22Rv1 (cell line): Measurements from ENCODE around the gene SCNN1A.

Experiments
- H3K27ac ChIP-seq: fragments of 450-650 bp; 2 replicates; pipeline ENCODE4 v1.5.1; 2017
- ZFX ChIP-seq: fragments of 450-650 bp; IDR thresholded peaks from 2 replicates; pipeline ENCODE4 v1.6.1; 2017; ENCODE audit warnings: antibody characterized with exemption, borderline replicate concordance
- TF ChIP-seq, protein P1 (sequence below): fragments of 450-650 bp; IDR thresholded peaks from 2 replicates; pipeline ENCODE4 v1.5.1; 2017; ENCODE audit warnings: mild to moderate bottlenecking

The SCNN1A gene

DNA sequence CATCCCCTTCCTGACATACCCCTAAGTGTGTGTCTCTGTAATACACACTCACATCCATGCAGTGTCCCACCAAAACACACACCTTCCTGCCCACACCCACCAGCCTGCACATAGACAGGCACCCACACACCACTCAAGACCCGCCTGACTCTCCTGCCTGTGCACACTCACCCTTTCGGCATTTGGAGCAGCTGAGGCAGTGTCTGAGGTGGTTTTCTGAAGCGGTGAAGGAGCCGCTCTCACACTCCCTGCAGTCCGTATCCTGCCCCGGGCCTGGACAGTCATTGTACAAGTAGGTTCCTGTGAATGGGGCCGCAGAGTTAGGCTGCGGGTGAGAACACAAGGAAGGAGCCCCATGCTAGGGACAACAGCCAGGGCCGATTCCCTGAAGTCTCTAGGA is 41.8 kb downstream of the SCNN1A start:
- TF ChIP-seq, protein P1, sequence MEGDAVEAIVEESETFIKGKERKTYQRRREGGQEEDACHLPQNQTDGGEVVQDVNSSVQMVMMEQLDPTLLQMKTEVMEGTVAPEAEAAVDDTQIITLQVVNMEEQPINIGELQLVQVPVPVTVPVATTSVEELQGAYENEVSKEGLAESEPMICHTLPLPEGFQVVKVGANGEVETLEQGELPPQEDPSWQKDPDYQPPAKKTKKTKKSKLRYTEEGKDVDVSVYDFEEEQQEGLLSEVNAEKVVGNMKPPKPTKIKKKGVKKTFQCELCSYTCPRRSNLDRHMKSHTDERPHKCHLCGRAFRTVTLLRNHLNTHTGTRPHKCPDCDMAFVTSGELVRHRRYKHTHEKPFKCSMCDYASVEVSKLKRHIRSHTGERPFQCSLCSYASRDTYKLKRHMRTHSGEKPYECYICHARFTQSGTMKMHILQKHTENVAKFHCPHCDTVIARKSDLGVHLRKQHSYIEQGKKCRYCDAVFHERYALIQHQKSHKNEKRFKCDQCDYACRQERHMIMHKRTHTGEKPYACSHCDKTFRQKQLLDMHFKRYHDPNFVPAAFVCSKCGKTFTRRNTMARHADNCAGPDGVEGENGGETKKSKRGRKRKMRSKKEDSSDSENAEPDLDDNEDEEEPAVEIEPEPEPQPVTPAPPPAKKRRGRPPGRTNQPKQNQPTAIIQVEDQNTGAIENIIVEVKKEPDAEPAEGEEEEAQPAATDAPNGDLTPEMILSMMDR, result no peak
- no peak for TF ChIP-seq ZFX
- peak overlapping the region; percentile 100 for H3K27ac ChIP-seq

DNA sequence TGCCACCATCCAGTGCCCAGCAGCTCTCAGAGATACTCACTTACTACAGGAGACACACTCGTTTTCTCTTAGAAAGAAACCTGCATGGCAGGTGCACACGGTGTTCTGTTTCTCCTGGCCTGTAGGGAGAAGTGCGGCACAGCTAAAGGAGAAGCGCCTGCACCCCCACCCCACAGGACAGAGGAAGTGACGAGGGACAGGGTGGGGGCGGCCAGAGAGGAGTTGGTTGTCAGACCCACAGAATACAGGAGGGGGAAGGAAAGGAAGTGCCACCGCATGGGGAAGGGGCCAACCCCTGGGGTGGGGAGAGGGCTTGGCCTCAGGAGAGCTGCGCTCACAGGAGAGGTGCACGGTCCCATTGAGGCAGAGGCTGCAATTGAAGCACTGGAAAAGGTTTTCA is 42.3 kb downstream of the SCNN1A start:
- H3K27ac ChIP-seq, result peak overlapping the region; percentile 100
- TF ChIP-seq, protein P1, result no peak
- no peak for TF ChIP-seq ZFX

DNA sequence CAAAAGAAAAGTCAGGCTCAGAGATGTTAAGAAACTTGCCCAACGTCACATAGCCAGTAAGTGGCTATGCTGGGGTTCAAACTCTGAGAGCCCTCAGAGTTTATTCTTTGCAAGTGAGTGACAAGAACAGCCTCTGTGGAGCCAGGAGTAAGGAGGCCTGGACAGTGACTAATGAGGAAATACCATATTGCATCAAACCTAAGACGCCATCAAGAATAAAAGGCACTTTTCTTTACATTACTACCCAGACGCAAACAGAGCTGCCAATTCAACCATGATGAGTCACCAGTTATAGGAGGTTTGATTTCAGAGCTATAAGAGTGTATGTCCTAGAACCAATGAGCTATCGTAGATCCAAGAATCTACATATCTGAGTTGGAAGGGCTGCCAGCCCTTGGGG is 42.9 kb downstream of the SCNN1A start:
- TF ChIP-seq, protein P1, result no peak
- no peak for TF ChIP-seq ZFX
- peak overlapping the region; percentile 100 for H3K27ac ChIP-seq

DNA sequence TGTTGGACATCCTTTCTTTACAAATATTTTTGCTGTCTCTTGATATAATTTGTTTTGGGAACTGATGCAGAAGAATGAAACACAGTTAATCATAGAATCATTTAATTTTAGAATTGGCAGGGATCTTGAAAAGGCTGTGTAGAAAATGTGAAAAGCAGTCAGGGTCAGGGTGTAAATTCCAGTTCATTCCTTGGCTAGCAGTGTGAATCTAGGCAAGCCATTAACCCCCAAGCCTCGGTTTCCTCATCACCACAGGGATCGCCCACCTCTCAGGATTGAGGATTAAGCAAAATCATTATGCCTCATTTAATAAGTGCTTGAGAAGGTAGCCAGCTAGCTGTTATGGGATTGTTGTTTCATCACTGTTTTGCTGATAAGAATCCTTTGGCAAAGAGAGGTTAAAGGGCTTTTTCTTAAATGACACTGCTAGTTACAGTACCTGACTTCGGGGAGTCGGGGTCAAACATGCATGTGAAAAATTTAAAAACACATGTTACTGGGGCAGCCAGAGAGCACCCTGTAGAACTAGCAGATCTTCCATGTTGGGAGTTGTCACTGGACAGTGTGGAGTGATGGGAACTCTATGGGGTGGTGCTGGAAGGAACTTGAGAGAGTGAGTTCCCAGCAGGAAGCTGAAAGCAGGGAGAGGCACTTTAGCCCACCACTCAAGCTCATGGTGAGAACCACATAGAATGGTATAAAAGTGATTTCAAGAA is 44.2 kb downstream of the SCNN1A start:
- peak overlapping the region; percentile 100 for H3K27ac ChIP-seq
- no peak for TF ChIP-seq ZFX
- TF ChIP-seq, protein P1, result no peak

DNA sequence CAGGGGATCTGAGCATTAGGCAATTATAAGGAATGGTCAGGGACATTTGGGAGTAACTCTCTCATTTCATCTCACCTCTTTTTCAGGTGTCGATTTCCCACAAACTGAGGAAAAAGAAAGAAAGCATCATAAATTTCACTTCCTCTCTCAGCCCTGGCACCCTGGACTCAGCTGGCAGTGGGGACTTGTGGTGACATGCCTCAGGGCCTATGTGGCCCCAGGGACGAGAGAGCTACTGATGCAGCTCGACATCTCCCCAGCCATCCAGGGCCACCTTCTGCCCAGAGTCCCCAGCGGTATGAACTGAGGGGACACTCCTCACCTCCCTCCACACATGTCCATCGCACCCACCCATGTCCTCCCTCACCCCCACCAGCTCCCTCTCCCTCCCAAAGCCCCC is 45.2 kb downstream of the SCNN1A start:
- H3K27ac ChIP-seq, result peak overlapping the region; percentile 100; the same call in 1 of the 2 replicates
- TF ChIP-seq, protein P1, result no peak
- TF ChIP-seq ZFX, result no peak

DNA sequence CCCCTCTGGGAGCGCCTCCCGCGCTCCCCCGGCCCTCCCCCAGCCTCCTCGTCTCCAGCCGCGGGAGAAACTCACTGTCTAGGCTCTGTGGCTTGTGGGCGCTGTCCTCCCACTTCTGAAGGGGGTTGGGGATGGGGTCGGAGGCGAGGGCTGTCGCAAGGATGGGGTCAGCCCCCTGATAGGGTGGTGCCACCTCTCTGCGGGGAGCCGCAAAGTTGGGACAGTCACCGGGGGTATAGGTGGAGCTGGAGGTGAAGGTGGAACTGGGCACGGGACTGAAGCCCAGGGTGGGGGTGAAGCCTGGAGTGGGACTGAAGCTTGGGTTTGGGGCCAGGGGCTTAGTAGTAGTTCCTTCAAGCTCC is 45.7 kb downstream of the SCNN1A start:
- TF ChIP-seq, protein P1, result no peak
- TF ChIP-seq ZFX, result no peak
- H3K27ac ChIP-seq, result 0 out of 2 replicates have a peak overlapping the region, but pooled peaks have one; percentile 100

DNA sequence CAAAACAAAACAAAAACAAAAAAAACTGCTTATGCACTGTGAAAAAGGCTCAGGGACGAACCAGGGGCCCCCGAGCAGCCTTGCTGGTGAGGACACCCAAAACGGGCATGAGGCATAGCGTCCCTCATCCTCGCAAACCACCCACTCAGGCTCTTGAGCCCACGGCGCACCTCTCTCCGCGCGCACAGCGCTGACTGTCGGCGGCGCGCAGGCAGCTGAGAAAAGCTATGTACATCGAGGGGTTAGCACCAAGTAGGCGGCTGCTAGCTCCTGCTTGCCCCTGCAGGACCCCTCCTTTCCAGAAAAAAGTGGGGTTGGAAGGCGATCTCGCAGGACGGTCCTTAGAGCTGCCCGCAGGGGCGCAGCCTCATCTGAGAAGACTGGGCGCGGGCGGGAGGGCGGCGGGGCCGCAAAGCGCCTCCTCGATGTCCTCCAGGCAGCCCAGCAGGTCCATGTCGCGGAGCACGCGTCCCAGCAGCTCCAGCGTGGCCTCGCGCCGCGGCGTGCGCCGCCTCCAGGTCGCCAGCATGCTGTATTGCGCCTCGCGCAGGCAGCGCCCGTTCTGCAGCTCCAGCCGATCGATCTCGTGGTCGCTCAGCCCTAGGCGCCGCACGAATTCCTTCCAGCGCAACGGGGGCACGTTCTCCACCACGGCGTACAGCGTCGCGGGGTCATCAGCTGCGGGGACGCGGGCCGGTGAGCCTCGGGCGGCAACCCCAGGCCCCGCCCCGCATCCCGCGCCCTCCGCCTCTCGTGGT is 46.2 kb downstream of the SCNN1A start:
- TF ChIP-seq ZFX, result no peak
- TF ChIP-seq, protein P1, result no peak
- peak overlapping the region; percentile 100 for H3K27ac ChIP-seq
